Endodermal cell (in vitro differentiated cells): Measurements from ENCODE around the gene MTR. TPM values are rescaled to one million over a fixed set of nuclear protein-coding genes. Genes with fewer than 3 reads are reported as not detected.

Experiments used
- DNase-seq: peaks from one replicate; pipeline ENCODE4 v3.0.0-alpha.2; 2017
- H3K27ac ChIP-seq: 2 replicates; pipeline ENCODE4 v1.5.1; 2013; ENCODE audit warnings: mild to moderate bottlenecking, low read depth, low read length, moderate library complexity
- H3K27me3 ChIP-seq: 2 replicates; pipeline ENCODE4 v1.6.1; 2013; ENCODE audit warnings: mild to moderate bottlenecking, low read length, moderate library complexity; ENCODE audit not compliant: insufficient read depth, control insufficient read depth, poor library complexity, severe bottlenecking
- H3K36me3 ChIP-seq: 2 replicates; pipeline ENCODE4 v1.7.0; 2013; ENCODE audit warnings: mild to moderate bottlenecking, low read length, moderate library complexity; ENCODE audit not compliant: control insufficient read depth, insufficient read depth
- H3K4me1 ChIP-seq: one replicate; pipeline ENCODE4 v1.7.0; 2013; ENCODE audit warnings: low read length; ENCODE audit not compliant: control insufficient read depth, insufficient read depth
- H3K4me3 ChIP-seq: 2 replicates; pipeline ENCODE4 v1.5.1; 2013; ENCODE audit warnings: mild to moderate bottlenecking, low read length, moderate library complexity
- H3K9ac ChIP-seq: 2 replicates; pipeline ENCODE4 v1.6.1; 2013; ENCODE audit warnings: mild to moderate bottlenecking, low read length, moderate library complexity; ENCODE audit not compliant: poor library complexity, severe bottlenecking; ENCODE audit errors: extremely low read depth
- H3K9me3 ChIP-seq: 2 replicates; pipeline ENCODE4 v1.6.1; 2013; ENCODE audit warnings: mild to moderate bottlenecking, low read length, moderate library complexity; ENCODE audit not compliant: control insufficient read depth
- H3K27ac Mint-ChIP-seq: 2 replicates; pipeline ENCODE4 v1.8.0; 2020; ENCODE audit warnings: mixed read lengths
- H3K27me3 Mint-ChIP-seq: 2 replicates; pipeline ENCODE4 v1.8.0; 2021; ENCODE audit warnings: mild to moderate bottlenecking, mixed read lengths; ENCODE audit not compliant: insufficient read depth
- H3K36me3 Mint-ChIP-seq: 2 replicates; pipeline ENCODE4 v1.8.0; 2020; ENCODE audit warnings: low read depth, mixed read lengths
- H3K4me1 Mint-ChIP-seq: 2 replicates; pipeline ENCODE4 v1.8.0; 2020; ENCODE audit warnings: mixed read lengths
- H3K4me3 Mint-ChIP-seq: 2 replicates; pipeline ENCODE4 v1.8.0; 2020; ENCODE audit warnings: mild to moderate bottlenecking, moderate library complexity, mixed read lengths
- H3K9me3 Mint-ChIP-seq: 2 replicates; pipeline ENCODE4 v1.8.0; 2020; ENCODE audit warnings: mild to moderate bottlenecking, mixed read lengths
- CTCF ChIP-seq: fragments of 200-600 bp; sonication (generic); conservative IDR thresholded peaks from 2 replicates; pipeline ENCODE4 v1.5.0; 2021; ENCODE audit warnings: antibody characterized with exemption, mild to moderate bottlenecking
- WGBS, 2 experiments: methylation state at CpG; one replicate each; pipeline versions ENCODE4 v1.1.5 to v1.1.7; 2013; ENCODE audit warnings: missing lambda C conversion rate in 2 of 2, mixed read lengths in 1 of 2; ENCODE audit not compliant: insufficient coverage in 1 of 2, insufficient read length in 1 of 2; 5-methylcytosine and 5-hydroxymethylcytosine counted together
- total RNA-seq, 2 donors: library from RNA; stranded (reverse); fragmentation: NEBNext Ultra II Directional in 1 of 2; extraction: Animal tissue kit (Norgen Biotek cat#: 25700) in 1 of 2; gene quantifications; 2 replicates in 1 of 2; 3 replicates in 1 of 2; pipeline ENCODE4 v1.2.1, GENCODE V29; 2021

MTR gene
- total RNA-seq, 2 donors from 2014 or later: 28.5 to 29.5 TPM

GRCh38 chr1:236945002-236945401 is 149.9 kb downstream of the MTR start:
- H3K4me3 Mint-ChIP-seq: no peak overlapping the region
- H3K9me3 Mint-ChIP-seq: peaks cover 4% of the 10 kb centered on the region
- H3K9ac ChIP-seq: no peak overlapping the region
- no peak for DNase-seq
- no peak overlapping the region for H3K27ac ChIP-seq
- H3K27me3 ChIP-seq: no peaks in the 10 kb centered on the region
- H3K27me3 Mint-ChIP-seq: no peaks in the 10 kb centered on the region
- WGBS, 2 experiments: 80 to 95% methylated on average over 1 to 3 of the region's 3 CpGs
- H3K36me3 Mint-ChIP-seq: no peaks in the 10 kb centered on the region
- H3K4me3 ChIP-seq: no peak overlapping the region
- H3K36me3 ChIP-seq: no peaks in the 10 kb centered on the region
- H3K4me1 ChIP-seq: no peaks in the 10 kb centered on the region
- H3K27ac Mint-ChIP-seq: no peak overlapping the region
- no peaks in the 10 kb centered on the region for H3K4me1 Mint-ChIP-seq
- TF ChIP-seq CTCF: no peak
- H3K9me3 ChIP-seq: peaks cover 4% of the 10 kb centered on the region

- H3K4me3 Mint-ChIP-seq: no peak overlapping the region
- peaks cover 7% of the 10 kb centered on the region for H3K4me1 ChIP-seq
- DNase-seq: peak; percentile 46
- no peaks in the 10 kb centered on the region for H3K36me3 Mint-ChIP-seq
- 85 to 87% methylated on average over 5 to 8 of the region's 8 CpGs for WGBS, 2 experiments
- H3K27ac ChIP-seq: no peak overlapping the region
- H3K4me1 Mint-ChIP-seq: peaks cover 12% of the 10 kb centered on the region
- H3K9me3 ChIP-seq: peaks cover 4% of the 10 kb centered on the region
- no peaks in the 10 kb centered on the region for H3K27me3 ChIP-seq
- no peaks in the 10 kb centered on the region for H3K36me3 ChIP-seq
- no peaks in the 10 kb centered on the region for H3K9me3 Mint-ChIP-seq
- TF ChIP-seq CTCF: no peak
- no peak overlapping the region for H3K27ac Mint-ChIP-seq
- H3K4me3 ChIP-seq: no peak overlapping the region
- H3K27me3 Mint-ChIP-seq: no peaks in the 10 kb centered on the region
- H3K9ac ChIP-seq: no peak overlapping the region
Observed at GRCh38 chr1:236947794-236948193, 152.7 kb downstream of the MTR start.

- H3K27me3 ChIP-seq: no peaks in the 10 kb centered on the region
- H3K36me3 ChIP-seq: no peaks in the 10 kb centered on the region
- no peak overlapping the region for H3K27ac ChIP-seq
- no peak overlapping the region for H3K9ac ChIP-seq
- TF ChIP-seq CTCF: no peak
- no peak overlapping the region for H3K4me3 ChIP-seq
- H3K9me3 ChIP-seq: peaks cover 4% of the 10 kb centered on the region
- Mint-ChIP-seq H3K4me1 (peaks cover 18% of the 10 kb centered on the region), H3K36me3 (no peaks in the 10 kb centered on the region), H3K27ac (no peak overlapping the region), H3K9me3 (no peaks in the 10 kb centered on the region), H3K4me3 (no peak overlapping the region), H3K27me3 (no peaks in the 10 kb centered on the region)
- no peak for DNase-seq
- peaks cover 12% of the 10 kb centered on the region for H3K4me1 ChIP-seq
- WGBS, 2 experiments: 91 to 100% methylated on average over 3 to 4 of the region's 4 CpGs
Observed at GRCh38 chr1:236948381-236948780, 153.3 kb downstream of the MTR start.
